ENCODE data around the gene L3MBTL1. TPM values are rescaled to one million over a fixed set of nuclear protein-coding genes. Genes with fewer than 3 reads are reported as not detected.

L3MBTL1 gene
- total RNA-seq, 1 donor, result 8.0 TPM

DNA sequence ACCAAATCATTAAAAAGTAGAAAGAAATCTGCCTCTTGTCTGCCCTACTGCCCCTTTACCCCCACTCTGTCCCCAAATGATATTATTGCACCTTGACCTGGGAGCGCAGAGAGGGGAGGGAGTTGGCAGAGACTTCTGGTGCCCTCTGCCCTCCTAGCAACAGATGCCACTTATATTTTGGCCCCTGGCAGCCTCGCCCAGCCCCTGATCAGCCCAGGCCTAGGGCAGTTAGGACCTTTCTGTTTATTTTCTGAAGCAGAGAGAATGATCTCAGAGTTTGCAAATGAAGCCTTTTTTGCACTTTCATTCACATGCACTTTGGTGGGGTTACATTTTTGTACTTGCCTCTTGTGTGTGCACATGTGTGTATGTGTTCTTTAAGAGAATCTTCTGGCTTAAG is 43.0 kb downstream of the L3MBTL1 start:
- no peaks in the 10 kb centered on the region for H3K27me3 ChIP-seq (ENCODE audit: insufficient read depth, low read length)
- no peak overlapping the region for H3K4me3 ChIP-seq (ENCODE audit: low read length)
- peaks cover 7% of the 10 kb centered on the region for H3K4me1 ChIP-seq (ENCODE audit: insufficient read depth, low read length)
- H3K9me3 ChIP-seq (ENCODE audit: low read depth, low read length), result no peaks in the 10 kb centered on the region

DNA sequence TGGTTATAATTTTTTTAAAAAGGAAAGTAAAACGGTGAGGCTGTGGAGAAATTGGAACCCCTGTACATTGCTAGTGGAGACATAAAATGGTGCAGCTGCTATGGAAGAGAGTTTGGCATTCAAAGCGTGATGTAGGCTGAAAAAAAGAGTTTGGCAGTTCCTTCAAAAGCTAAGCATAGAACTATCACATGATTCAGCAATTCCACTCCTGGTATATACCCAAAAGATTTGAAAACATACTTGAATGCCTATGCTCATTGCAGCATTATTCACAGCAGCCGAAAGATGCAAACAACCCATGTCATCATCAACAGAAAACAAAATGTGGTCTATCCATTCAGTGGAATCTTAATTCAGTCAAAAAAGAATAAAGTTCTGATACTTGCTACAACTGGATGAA is 46.9 kb downstream of the L3MBTL1 start:
- H3K9me3 ChIP-seq (ENCODE audit: low read depth, low read length), result no peaks in the 10 kb centered on the region
- H3K27me3 ChIP-seq (ENCODE audit: insufficient read depth, low read length), result no peaks in the 10 kb centered on the region
- peaks cover 12% of the 10 kb centered on the region for H3K4me1 ChIP-seq (ENCODE audit: insufficient read depth, low read length)
- H3K4me3 ChIP-seq (ENCODE audit: low read length), result no peak overlapping the region

- Histone ChIP-seq H3K4me3 (ENCODE audit: low read length) (no peak within 1 kb of the TSS), H3K9me3 (ENCODE audit: low read depth, low read length) (no peaks in the 10 kb centered on the region), H3K27me3 (ENCODE audit: insufficient read depth, low read length) (no peaks in the 10 kb centered on the region), H3K4me1 (ENCODE audit: insufficient read depth, low read length) (peaks cover 12% of the 10 kb centered on the region)
Measured at GRCh38 chr20:43558412-43559146, 51.1 kb downstream of the L3MBTL1 start, which contains the start of gene SGK2. Gene SGK2 (plus strand): TSS chr20:43559027. CDS start chr20:43566496, 7,469 bp downstream.

GRCh38 chr20:43559147-43559987 is 51.9 kb downstream of the L3MBTL1 start:
- Histone ChIP-seq H3K4me1 (ENCODE audit: insufficient read depth, low read length) (peaks cover 9% of the 10 kb centered on the region), H3K9me3 (ENCODE audit: low read depth, low read length) (no peaks in the 10 kb centered on the region), H3K27me3 (ENCODE audit: insufficient read depth, low read length) (no peaks in the 10 kb centered on the region), H3K4me3 (ENCODE audit: low read length) (no peak overlapping the region)

DNA sequence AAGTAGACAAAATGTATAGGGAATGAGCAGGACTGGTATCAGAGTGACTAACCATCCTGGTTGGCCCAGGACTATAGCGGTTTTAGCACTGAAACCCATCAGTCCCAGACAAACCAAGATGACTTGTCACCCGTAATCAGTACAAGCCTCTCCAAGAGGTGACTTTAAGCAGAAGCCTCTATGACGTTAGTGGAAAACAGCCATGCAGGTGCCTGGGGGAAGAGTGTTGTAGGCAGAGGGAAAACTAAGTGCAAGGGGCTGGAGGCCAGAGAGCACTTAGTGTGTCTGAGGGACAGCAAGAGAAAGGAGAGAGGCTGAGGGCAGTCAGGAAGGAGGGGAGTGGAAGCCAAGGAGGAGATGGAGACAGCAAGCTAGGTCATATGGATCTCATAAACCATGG is 53.5 kb downstream of the L3MBTL1 start:
- Histone ChIP-seq H3K9me3 (ENCODE audit: low read depth, low read length) (no peaks in the 10 kb centered on the region), H3K4me1 (ENCODE audit: insufficient read depth, low read length) (peaks cover 4% of the 10 kb centered on the region), H3K27me3 (ENCODE audit: insufficient read depth, low read length) (no peaks in the 10 kb centered on the region), H3K4me3 (ENCODE audit: low read length) (no peak overlapping the region)

DNA sequence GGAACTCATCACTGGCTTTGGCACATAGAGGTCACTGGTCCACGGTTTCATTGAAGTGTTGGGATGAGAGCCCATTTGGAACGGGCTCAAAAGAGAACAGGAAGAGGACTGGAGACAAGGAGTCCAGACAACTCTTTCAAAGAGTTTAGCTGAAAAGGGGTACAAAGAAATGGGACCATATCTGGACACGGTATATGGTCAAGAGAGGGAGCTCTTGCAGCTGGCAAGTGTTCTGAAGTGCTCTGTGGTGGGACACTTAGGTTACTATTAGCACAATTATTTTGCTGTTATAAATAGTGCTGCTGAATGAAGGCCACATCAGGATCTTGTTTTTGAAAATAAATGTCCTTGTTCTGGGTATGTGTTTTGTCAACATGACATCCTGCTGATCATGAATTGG is 55.9 kb downstream of the L3MBTL1 start:
- H3K9me3 ChIP-seq (ENCODE audit: low read depth, low read length), result no peaks in the 10 kb centered on the region
- H3K4me1 ChIP-seq (ENCODE audit: insufficient read depth, low read length), result no peaks in the 10 kb centered on the region
- no peak overlapping the region for H3K4me3 ChIP-seq (ENCODE audit: low read length)
- no peaks in the 10 kb centered on the region for H3K27me3 ChIP-seq (ENCODE audit: insufficient read depth, low read length)

GRCh38 chr20:43563991-43564390 is 56.5 kb downstream of the L3MBTL1 start:
- no peaks in the 10 kb centered on the region for H3K9me3 ChIP-seq (ENCODE audit: low read depth, low read length)
- H3K4me3 ChIP-seq (ENCODE audit: low read length), result no peak overlapping the region
- no peaks in the 10 kb centered on the region for H3K27me3 ChIP-seq (ENCODE audit: insufficient read depth, low read length)
- no peaks in the 10 kb centered on the region for H3K4me1 ChIP-seq (ENCODE audit: insufficient read depth, low read length)

DNA sequence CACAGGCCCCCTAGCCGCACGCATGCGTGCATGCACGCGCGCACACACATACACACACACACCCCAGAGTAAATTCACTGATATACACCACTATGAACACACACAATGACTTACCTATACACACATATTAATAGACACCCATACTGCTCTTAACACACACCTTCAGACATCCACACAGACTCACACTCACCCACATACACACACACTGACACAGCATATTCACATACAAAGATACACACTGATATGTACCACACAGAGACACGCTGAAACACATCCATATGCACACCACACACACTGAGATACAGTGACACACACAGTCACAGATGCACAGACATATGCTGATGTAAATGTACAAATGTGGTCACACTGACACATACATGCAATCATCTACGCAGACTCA is 57.0 kb downstream of the L3MBTL1 start:
- H3K27me3 ChIP-seq (ENCODE audit: insufficient read depth, low read length), result no peaks in the 10 kb centered on the region
- H3K9me3 ChIP-seq (ENCODE audit: low read depth, low read length), result no peaks in the 10 kb centered on the region
- H3K4me3 ChIP-seq (ENCODE audit: low read length), result no peak overlapping the region
- no peaks in the 10 kb centered on the region for H3K4me1 ChIP-seq (ENCODE audit: insufficient read depth, low read length)

GRCh38 chr20:43564993-43565757 is 57.7 kb downstream of the L3MBTL1 start:
- no peaks in the 10 kb centered on the region for H3K4me1 ChIP-seq (ENCODE audit: insufficient read depth, low read length)
- no peak overlapping the region for H3K4me3 ChIP-seq (ENCODE audit: low read length)
- H3K27me3 ChIP-seq (ENCODE audit: insufficient read depth, low read length), result no peaks in the 10 kb centered on the region
- H3K9me3 ChIP-seq (ENCODE audit: low read depth, low read length), result no peaks in the 10 kb centered on the region

DNA sequence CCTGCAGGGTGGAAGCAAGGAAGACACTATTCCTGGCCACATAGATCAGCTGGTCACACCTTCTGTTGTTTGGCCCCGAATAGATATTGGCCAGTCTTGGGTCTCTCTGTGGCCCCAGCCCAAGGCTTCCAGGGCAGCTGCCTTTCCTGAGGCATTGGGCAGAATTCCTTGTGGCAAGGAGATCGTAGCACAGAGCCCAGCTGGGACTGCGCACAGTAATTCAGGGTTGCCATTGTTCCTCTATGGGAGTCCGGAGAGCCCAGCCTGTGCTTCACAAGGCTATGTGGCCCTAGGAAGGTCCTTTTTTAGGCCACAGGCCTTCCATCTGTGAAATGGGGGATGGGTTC is 58.2 kb downstream of the L3MBTL1 start:
- H3K4me1 ChIP-seq (ENCODE audit: insufficient read depth, low read length), result no peaks in the 10 kb centered on the region
- no peak overlapping the region for H3K4me3 ChIP-seq (ENCODE audit: low read length)
- no peaks in the 10 kb centered on the region for H3K27me3 ChIP-seq (ENCODE audit: insufficient read depth, low read length)
- H3K9me3 ChIP-seq (ENCODE audit: low read depth, low read length), result no peaks in the 10 kb centered on the region

DNA sequence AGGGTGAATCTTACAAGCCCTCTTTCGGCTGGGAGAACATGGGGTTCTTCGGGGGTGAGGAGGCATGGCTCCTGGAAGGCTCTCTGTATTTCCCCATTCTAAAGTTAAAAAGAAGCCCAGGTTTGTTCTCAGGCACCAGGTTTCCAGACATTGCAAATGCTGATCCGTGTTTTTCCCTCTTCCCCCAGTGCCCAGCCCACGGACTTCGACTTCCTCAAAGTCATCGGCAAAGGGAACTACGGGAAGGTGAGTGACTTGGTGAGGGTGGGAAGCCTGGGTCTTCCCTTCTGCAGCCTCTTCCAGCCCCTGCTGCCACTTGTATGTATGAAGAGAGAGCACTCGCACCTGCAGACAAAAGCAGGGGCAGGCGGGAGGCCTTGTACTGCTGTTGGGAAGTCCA is 60.0 kb downstream of the L3MBTL1 start:
- no peaks in the 10 kb centered on the region for H3K27me3 ChIP-seq (ENCODE audit: insufficient read depth, low read length)
- H3K4me1 ChIP-seq (ENCODE audit: insufficient read depth, low read length), result no peaks in the 10 kb centered on the region
- no peak overlapping the region for H3K4me3 ChIP-seq (ENCODE audit: low read length)
- no peaks in the 10 kb centered on the region for H3K9me3 ChIP-seq (ENCODE audit: low read depth, low read length)

DNA sequence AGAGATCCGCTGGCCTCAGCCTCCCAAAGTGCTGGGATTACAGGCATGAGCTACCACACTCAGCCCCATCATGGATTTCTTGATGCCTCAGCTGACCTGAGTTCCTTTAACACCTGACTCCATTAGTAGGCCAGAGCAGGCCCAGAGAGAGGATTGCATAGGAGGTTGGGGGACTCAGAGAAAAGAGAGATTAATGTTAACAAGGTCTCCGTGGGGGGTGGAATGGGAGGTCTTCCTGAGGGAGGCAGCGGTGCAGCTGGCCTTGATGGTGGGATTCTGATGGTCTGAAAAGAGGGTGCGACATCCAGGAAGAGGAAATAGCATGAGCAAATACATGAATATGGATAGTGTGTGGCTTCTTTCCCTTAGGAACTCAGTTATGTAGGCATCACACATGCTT is 61.2 kb downstream of the L3MBTL1 start:
- Histone ChIP-seq H3K4me3 (ENCODE audit: low read length) (no peak overlapping the region), H3K9me3 (ENCODE audit: low read depth, low read length) (no peaks in the 10 kb centered on the region), H3K27me3 (ENCODE audit: insufficient read depth, low read length) (no peaks in the 10 kb centered on the region), H3K4me1 (ENCODE audit: insufficient read depth, low read length) (no peaks in the 10 kb centered on the region)

DNA sequence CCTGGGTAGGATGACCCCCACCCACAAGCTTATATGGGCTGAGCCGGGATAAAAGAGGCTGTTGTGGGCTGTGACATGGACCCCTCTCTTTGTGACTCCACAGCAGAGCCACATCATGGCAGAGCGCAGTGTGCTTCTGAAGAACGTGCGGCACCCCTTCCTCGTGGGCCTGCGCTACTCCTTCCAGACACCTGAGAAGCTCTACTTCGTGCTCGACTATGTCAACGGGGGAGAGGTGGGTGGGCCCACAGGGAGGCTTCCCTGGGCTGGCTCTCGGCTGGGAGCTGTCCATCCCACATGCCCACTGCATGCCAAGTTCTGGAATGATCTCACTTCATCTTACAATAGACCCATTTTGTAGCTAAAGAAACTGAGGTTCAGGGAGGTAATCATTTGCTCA is 61.8 kb downstream of the L3MBTL1 start:
- Histone ChIP-seq H3K27me3 (ENCODE audit: insufficient read depth, low read length) (no peaks in the 10 kb centered on the region), H3K4me1 (ENCODE audit: insufficient read depth, low read length) (no peaks in the 10 kb centered on the region), H3K4me3 (ENCODE audit: low read length) (no peak overlapping the region), H3K9me3 (ENCODE audit: low read depth, low read length) (no peaks in the 10 kb centered on the region)

GRCh38 chr20:43570496-43570895 is 63.0 kb downstream of the L3MBTL1 start:
- Histone ChIP-seq H3K9me3 (ENCODE audit: low read depth, low read length) (no peaks in the 10 kb centered on the region), H3K4me3 (ENCODE audit: low read length) (no peak overlapping the region), H3K27me3 (ENCODE audit: insufficient read depth, low read length) (no peaks in the 10 kb centered on the region), H3K4me1 (ENCODE audit: insufficient read depth, low read length) (no peaks in the 10 kb centered on the region)

DNA sequence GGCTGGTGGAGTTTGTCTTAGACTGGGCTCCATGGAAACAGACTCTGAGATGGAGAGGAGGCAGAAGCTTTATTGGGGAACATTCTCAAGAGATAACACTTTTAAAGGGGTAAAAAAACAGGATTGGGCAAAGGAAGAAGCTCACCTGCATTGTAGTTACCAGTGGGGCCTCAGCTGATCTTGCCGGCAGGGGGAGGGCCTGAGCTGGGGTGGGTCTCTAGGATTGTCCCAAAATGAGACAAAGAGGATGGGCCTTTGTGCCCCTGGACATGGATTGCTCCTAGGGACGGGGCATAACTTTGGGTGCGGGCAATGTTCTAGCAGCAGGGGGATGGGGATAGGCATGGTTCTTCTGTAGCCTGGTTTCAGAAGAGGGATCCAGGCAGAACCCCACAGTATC is 63.8 kb downstream of the L3MBTL1 start:
- Histone ChIP-seq H3K9me3 (ENCODE audit: low read depth, low read length) (no peaks in the 10 kb centered on the region), H3K4me1 (ENCODE audit: insufficient read depth, low read length) (no peaks in the 10 kb centered on the region), H3K27me3 (ENCODE audit: insufficient read depth, low read length) (no peaks in the 10 kb centered on the region), H3K4me3 (ENCODE audit: low read length) (no peak overlapping the region)

Data from mononuclear cell (primary cell).